ENCODE results near the gene CGNL1. TPM values are rescaled to one million over a fixed set of nuclear protein-coding genes. Genes with fewer than 3 reads are reported as not detected.
A peak's percentile ranks its signal among the peaks of the same experiment; 100 is the strongest.

Gene CGNL1
- total RNA-seq, 1 experiment from 2014 or later = 0.31 TPM

DNA sequence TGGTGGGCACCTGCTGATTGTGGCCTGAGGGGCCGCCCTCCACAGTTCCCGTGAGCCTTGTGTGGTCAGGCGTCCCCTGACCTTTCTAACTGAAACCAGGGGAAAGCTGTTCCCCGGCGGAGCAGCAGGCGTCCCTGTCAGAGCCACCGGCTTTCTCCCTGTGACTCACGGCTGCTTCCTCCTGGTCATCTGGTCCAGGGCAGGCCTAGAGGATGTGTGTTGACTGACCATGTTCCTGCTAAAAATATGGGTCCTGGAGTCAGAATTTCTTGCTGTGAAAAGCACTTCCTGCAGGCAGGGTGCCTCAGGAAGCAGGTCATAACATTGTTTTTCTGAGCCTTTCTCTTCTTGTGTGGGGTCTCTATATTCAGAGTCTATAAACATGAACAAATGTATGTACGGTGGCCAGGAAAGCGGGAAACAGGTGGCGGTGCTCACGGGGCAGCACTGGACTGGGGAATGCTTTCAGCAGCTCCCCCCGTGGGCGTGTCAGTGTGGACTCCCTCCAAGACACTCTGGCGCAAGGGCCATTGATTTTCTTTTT, 38.4 kb upstream of the CGNL1 start:
- no peaks in the 10 kb centered on the region for H3F3A ChIP-seq (ENCODE audit: insufficient read depth, low read depth)
- no peak for DNase-seq
- POLR2A ChIA-PET (ENCODE audit: unreplicated experiment) = interaction anchor here (0.7 kb wide), 1 partner anchor 182 kb away, joined by 3 read pairs; no protein-coding TSS in a partner anchor
- no peak overlapping the region for H3K27ac ChIP-seq
- no peaks in the 10 kb centered on the region for H3K9me2 ChIP-seq (ENCODE audit: insufficient read depth)
- no peaks in the 10 kb centered on the region for H3K9me3 ChIP-seq (ENCODE audit: insufficient read depth, low read depth)
- no TSS peak for BruUV-seq (replicated peaks)
- intact Hi-C loops (cut with micrococcal nuclease; ENCODE audit: unreplicated experiment) = no loop called here
- H3K4me3 ChIP-seq = no peak overlapping the region
- no peaks in the 10 kb centered on the region for H3K4me1 ChIP-seq (replicated peaks; ENCODE audit: insufficient read depth)
- H2AFZ ChIP-seq = no peak overlapping the region
- H4K20me1 ChIP-seq (ENCODE audit: insufficient read depth) = no peaks in the 10 kb centered on the region
- no peaks in the 10 kb centered on the region for H3K79me2 ChIP-seq (ENCODE audit: low read depth)
- no peak for TF ChIP-seq EZH2 (IDR thresholded peaks at IDR 0.05; ENCODE audit: low read depth)
- no peak for TF ChIP-seq CTCF (conservative IDR thresholded peaks at IDR 0.05)
- CTCF ChIA-PET = no interaction called here
- H3K36me3 ChIP-seq (ENCODE audit: low read depth) = no peaks in the 10 kb centered on the region
- H3K4me2 ChIP-seq = no peak overlapping the region
- H3K27me3 ChIP-seq (ENCODE audit: insufficient read depth, low read depth) = no peaks in the 10 kb centered on the region

DNA sequence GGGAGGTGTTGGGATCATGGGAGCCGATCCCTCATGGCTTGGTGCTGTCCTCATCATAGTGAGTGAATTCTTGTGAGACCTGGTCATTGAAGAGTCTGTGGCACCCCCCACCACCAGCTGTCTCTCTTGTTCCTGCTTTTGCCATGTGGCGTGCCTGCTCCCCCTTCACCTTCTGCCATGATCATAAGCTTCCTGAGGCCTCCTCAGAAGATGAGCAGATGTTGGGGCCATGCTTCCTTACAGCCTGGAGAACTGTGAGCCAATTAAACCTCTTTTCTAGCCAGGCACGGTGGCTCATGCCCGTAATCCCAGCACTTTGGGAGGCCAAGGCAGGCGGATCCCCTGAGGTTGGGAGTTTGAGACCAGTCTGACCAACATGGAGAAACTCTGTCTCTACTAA, 37.0 kb upstream of the CGNL1 start:
- no peaks in the 10 kb centered on the region for H3K79me2 ChIP-seq (ENCODE audit: low read depth)
- TF ChIP-seq EZH2 (IDR thresholded peaks at IDR 0.05; ENCODE audit: low read depth) (no peak), CTCF (conservative IDR thresholded peaks at IDR 0.05) (no peak)
- H3K9me3 ChIP-seq (ENCODE audit: insufficient read depth, low read depth) = no peaks in the 10 kb centered on the region
- no peak overlapping the region for H3K4me2 ChIP-seq
- ChIA-PET POLR2A (ENCODE audit: unreplicated experiment) (no interaction called here), CTCF (no interaction called here)
- no peaks in the 10 kb centered on the region for H3K36me3 ChIP-seq (ENCODE audit: low read depth)
- no peak for DNase-seq
- H3K9me2 ChIP-seq (ENCODE audit: insufficient read depth) = no peaks in the 10 kb centered on the region
- no peaks in the 10 kb centered on the region for H3F3A ChIP-seq (ENCODE audit: insufficient read depth, low read depth)
- H3K27me3 ChIP-seq (ENCODE audit: insufficient read depth, low read depth) = no peaks in the 10 kb centered on the region
- H3K4me3 ChIP-seq = no peak overlapping the region
- H4K20me1 ChIP-seq (ENCODE audit: insufficient read depth) = no peaks in the 10 kb centered on the region
- intact Hi-C loops (cut with micrococcal nuclease; ENCODE audit: unreplicated experiment) = no loop called here
- no peaks in the 10 kb centered on the region for H3K4me1 ChIP-seq (replicated peaks; ENCODE audit: insufficient read depth)
- no peak overlapping the region for H3K27ac ChIP-seq
- no peak overlapping the region for H2AFZ ChIP-seq
- BruUV-seq (replicated peaks) = no TSS peak

DNA sequence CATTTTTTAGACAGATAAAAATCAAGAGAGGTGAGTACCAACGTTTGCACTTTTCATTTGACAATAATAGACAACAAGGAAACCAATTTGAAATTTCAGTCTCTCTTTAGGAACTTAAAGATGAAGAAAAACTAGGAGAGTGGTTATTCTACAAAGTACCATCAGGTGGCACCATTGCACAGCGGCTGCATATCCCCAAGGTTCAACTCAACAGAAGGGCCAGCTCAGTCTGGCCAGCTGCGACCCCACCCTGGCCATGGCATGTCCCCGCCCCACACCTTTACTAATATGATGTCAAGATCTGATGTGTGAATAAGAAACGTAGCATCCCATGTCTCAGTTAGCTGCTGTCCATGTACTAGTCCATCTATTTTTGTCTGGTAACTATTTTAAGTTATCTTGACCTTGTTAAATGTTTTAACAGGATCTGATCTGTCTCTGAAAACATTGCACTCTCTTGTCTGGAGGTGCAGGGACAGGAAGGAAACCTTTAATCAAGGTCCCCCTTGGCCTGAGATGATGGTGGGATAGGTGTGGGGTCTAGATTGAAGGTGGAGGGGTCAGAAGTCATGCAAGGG, 35.5 kb upstream of the CGNL1 start:
- H3K27me3 ChIP-seq (ENCODE audit: insufficient read depth, low read depth) = no peaks in the 10 kb centered on the region
- H3K4me3 ChIP-seq = no peak overlapping the region
- ChIA-PET POLR2A (ENCODE audit: unreplicated experiment) (interaction anchor here (0.6 kb wide), 1 partner anchor 187 kb away, joined by 3 read pairs; no protein-coding TSS in a partner anchor), CTCF (interaction anchor here (0.6 to 2.3 kb wide), 4 partner anchors 15 to 201 kb away, joined by 3 to 31 read pairs (median 8); no protein-coding TSS in a partner anchor)
- DNase-seq = peak; percentile 46 to 50
- no peaks in the 10 kb centered on the region for H3F3A ChIP-seq (ENCODE audit: insufficient read depth, low read depth)
- H3K9me3 ChIP-seq (ENCODE audit: insufficient read depth, low read depth) = no peaks in the 10 kb centered on the region
- H3K9me2 ChIP-seq (ENCODE audit: insufficient read depth) = no peaks in the 10 kb centered on the region
- peak; percentile 87 for TF ChIP-seq CTCF (conservative IDR thresholded peaks at IDR 0.05)
- no peak for TF ChIP-seq EZH2 (IDR thresholded peaks at IDR 0.05; ENCODE audit: low read depth)
- H3K4me2 ChIP-seq = no peak overlapping the region
- H3K79me2 ChIP-seq (ENCODE audit: low read depth) = no peaks in the 10 kb centered on the region
- no peaks in the 10 kb centered on the region for H4K20me1 ChIP-seq (ENCODE audit: insufficient read depth)
- H3K4me1 ChIP-seq (replicated peaks; ENCODE audit: insufficient read depth) = no peaks in the 10 kb centered on the region
- intact Hi-C loops (cut with micrococcal nuclease; ENCODE audit: unreplicated experiment) = loop anchor here (1.0 to 5.0 kb wide), 6 partner anchors 187 to 842 kb away; no protein-coding TSS in a partner anchor
- H3K27ac ChIP-seq = no peak overlapping the region
- no peak overlapping the region for H2AFZ ChIP-seq
- H3K36me3 ChIP-seq (ENCODE audit: low read depth) = no peaks in the 10 kb centered on the region
- no TSS peak for BruUV-seq (replicated peaks)
